Fibroblast of lung (primary cell): ENCODE results near the gene HAVCR2.

ENCODE experiments used
- EZH2 ChIP-seq: IDR thresholded peaks from 2 replicates; pipeline ENCODE4 v1.5.1; 2012; ENCODE audit warnings: low read length, control low read depth, mild to moderate bottlenecking; ENCODE audit errors: missing control alignments
- TF ChIP-seq, protein P1 (sequence below), 2 donors: IDR thresholded peaks in 1 of 2; conservative IDR thresholded peaks in 1 of 2; 1 replicate in 1 of 2; 2 replicates in 1 of 2; pipeline ENCODE4 v1.5.1; 2011 to 2012; ENCODE audit warnings: low read length in 2 of 2, control low read depth in 1 of 2, inconsistent platforms in 1 of 2, low read depth in 1 of 2, mild to moderate bottlenecking in 1 of 2

DNA sequence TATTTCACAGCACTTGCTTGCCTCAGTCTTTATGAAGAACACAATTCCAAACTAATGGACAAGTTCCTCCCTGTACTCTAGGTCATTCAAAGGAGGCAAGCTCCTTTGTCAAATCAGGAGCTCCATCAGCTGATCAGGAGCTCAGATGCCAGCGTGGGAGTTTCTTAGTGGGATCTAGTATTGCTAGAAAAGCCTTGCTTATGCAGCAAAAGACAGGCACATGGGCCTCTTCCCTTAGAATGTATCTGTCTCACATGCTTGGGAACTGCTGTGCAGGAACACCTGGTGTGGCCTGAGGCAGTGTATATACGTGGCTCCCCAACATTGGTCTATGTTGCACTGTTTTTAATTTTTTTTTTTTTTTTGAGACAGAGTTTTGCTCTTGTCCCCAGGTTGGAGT, 28.6 kb downstream of the HAVCR2 start:
- TF ChIP-seq, protein P1, sequence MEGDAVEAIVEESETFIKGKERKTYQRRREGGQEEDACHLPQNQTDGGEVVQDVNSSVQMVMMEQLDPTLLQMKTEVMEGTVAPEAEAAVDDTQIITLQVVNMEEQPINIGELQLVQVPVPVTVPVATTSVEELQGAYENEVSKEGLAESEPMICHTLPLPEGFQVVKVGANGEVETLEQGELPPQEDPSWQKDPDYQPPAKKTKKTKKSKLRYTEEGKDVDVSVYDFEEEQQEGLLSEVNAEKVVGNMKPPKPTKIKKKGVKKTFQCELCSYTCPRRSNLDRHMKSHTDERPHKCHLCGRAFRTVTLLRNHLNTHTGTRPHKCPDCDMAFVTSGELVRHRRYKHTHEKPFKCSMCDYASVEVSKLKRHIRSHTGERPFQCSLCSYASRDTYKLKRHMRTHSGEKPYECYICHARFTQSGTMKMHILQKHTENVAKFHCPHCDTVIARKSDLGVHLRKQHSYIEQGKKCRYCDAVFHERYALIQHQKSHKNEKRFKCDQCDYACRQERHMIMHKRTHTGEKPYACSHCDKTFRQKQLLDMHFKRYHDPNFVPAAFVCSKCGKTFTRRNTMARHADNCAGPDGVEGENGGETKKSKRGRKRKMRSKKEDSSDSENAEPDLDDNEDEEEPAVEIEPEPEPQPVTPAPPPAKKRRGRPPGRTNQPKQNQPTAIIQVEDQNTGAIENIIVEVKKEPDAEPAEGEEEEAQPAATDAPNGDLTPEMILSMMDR (conservative IDR thresholded peaks at IDR 0.05 in 1 of 2, IDR thresholded peaks at IDR 0.05 in 1 of 2; ENCODE audit: low read depth in 1 of 2, low read length in 2 of 2): no peak
- no peak for TF ChIP-seq EZH2
